ENCODE data around the gene LGALS12. TPM values are rescaled to one million over a fixed set of nuclear protein-coding genes. Genes with fewer than 3 reads are reported as not detected.
A peak's percentile ranks its signal among the peaks of the same experiment; 100 is the strongest.
"Not testable (repeated sequence)": the region's sequence is repeated elsewhere in the genome, so short reads cannot be mapped to it uniquely, and the experiment has no call there.

Gene LGALS12
- total RNA-seq, 2 donors from 2014 or later = 0.59 TPM; not detected in 1

DNA sequence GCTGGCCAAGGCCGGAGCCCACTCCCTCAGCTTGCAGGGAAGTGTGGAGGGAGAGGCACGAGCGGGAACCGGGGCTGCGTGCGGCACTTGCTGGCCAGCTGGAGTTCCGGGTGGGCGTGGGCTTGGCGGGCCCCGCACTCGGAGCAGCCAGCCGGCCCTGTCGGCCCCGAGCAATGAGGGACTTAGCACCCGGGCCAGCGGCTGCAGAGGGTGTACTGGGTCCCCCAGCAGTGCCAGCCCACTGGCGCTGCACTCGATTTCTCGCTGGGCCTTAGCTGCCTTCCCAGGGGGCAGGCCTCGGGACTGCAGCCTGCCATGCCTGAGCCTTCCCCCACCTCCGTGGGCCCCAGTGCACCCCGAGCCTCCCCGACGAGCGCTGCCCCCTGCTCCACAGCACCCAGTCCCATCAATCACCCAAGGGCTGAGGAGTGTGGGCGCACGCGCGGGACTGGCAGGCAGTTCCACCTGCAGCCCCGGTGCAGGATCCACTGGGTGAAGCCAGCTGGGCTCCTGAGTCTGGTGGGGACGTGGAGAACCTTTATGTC is 44.3 kb downstream of the LGALS12 start:
- Mint-ChIP-seq H3K27ac (peak overlapping the region; percentile 97 to 98), H3K4me1 (ENCODE audit: low read depth in 2 of 2) (peaks cover 45 to 46% of the 10 kb centered on the region in 2 donors)
- H3K36me3 Mint-ChIP-seq; H3K9me3 Mint-ChIP-seq; H3K4me3 Mint-ChIP-seq; DNase-seq (ENCODE audit: low spot score); H3K27me3 Mint-ChIP-seq; ATAC-seq: not testable (repeated sequence)

- Mint-ChIP-seq H3K27me3 (no peaks in the 10 kb centered on the region), H3K27ac (peak overlapping the region; percentile 97 to 98), H3K9me3 (no peaks in the 10 kb centered on the region), H3K4me3 (peak overlapping the region; percentile 88), H3K4me1 (ENCODE audit: low read depth in 2 of 2) (peaks cover 51 to 53% of the 10 kb centered on the region in 2 donors), H3K36me3 (peaks cover 7% of the 10 kb centered on the region)
- ATAC-seq (peak in 1 of 2 donors; percentile 57), DNase-seq (ENCODE audit: low spot score) (no peak)
Measured at GRCh38 chr11:63551091-63551888, 45.4 kb downstream of the LGALS12 start.

DNA sequence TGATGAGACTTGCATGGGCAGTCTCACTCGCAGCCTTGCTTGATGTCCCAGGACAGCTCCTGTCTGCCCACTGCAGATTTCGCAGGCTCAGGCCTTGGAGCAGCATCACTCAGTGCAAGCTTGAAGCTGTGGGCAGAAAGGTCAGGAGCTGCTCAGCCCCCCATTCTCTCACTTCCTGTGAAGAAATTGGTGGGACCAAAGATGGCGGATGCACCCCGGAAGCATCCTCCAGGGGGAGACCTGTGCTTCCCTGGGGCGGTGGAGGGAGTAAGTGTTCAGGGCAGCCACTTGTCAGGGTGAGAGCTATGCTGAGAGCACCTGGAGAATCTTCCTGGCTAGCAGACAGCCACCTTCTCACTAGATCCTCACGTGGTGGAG is 46.0 kb downstream of the LGALS12 start:
- H3K4me1 Mint-ChIP-seq (ENCODE audit: low read depth in 2 of 2) = peaks cover 50 to 53% of the 10 kb centered on the region in 2 donors
- H3K36me3 Mint-ChIP-seq = peaks cover 1% of the 10 kb centered on the region
- ATAC-seq = peak; percentile 23 to 64
- peak; percentile 72 for DNase-seq (ENCODE audit: low spot score)
- peak overlapping the region; percentile 97 to 98 for H3K27ac Mint-ChIP-seq
- no peaks in the 10 kb centered on the region for H3K27me3 Mint-ChIP-seq
- H3K9me3 Mint-ChIP-seq = no peaks in the 10 kb centered on the region
- peak overlapping the region; percentile 88 for H3K4me3 Mint-ChIP-seq

- Mint-ChIP-seq H3K4me3 (peak overlapping the region; percentile 88), H3K27me3 (no peaks in the 10 kb centered on the region), H3K36me3 (no peaks in the 10 kb centered on the region), H3K27ac (peak overlapping the region; percentile 97 to 98), H3K4me1 (ENCODE audit: low read depth in 2 of 2) (peaks cover 47 to 53% of the 10 kb centered on the region in 2 donors), H3K9me3 (no peaks in the 10 kb centered on the region)
- no peak for ATAC-seq
- DNase-seq (ENCODE audit: low spot score) = peak; percentile 32
Measured at GRCh38 chr11:63552921-63553320, 47.0 kb downstream of the LGALS12 start.

DNA sequence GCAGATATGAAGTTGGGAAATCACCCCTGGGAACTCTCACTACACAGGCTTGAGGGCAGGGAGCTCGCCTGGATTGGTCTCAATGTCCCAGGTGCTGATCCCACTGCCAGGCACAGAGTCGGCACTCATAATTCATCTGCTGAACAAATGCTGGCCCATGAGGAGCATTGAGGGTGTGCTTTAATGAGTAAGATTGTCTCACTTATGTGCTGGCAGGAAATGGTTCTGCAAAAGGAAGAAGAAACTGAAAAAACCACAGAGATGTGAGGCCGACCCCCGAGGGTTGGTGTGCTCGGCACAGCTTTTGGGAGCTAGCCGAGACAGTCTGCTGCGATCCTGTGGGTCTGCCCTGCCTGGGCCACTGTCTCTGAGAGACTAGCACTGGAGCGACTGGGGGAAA is 47.9 kb downstream of the LGALS12 start:
- Mint-ChIP-seq H3K9me3 (no peaks in the 10 kb centered on the region), H3K27me3 (no peaks in the 10 kb centered on the region), H3K36me3 (no peaks in the 10 kb centered on the region), H3K4me3 (peak overlapping the region; percentile 88), H3K27ac (peak overlapping the region; percentile 97 to 98), H3K4me1 (ENCODE audit: low read depth in 2 of 2) (peaks cover 50 to 53% of the 10 kb centered on the region in 2 donors)
- ATAC-seq (peak; percentile 88 to 93), DNase-seq (ENCODE audit: low spot score) (peak; percentile 80)

GRCh38 chr11:63554877-63555223 is 49.0 kb downstream of the LGALS12 start:
- Mint-ChIP-seq H3K4me3 (peak overlapping the region; percentile 88), H3K9me3 (no peaks in the 10 kb centered on the region), H3K36me3 (no peaks in the 10 kb centered on the region), H3K27ac (peak overlapping the region; percentile 97 to 98), H3K4me1 (ENCODE audit: low read depth in 2 of 2) (peaks cover 48 to 50% of the 10 kb centered on the region in 2 donors), H3K27me3 (no peaks in the 10 kb centered on the region)
- DNase-seq (ENCODE audit: low spot score) (no peak), ATAC-seq (no peak)

DNA sequence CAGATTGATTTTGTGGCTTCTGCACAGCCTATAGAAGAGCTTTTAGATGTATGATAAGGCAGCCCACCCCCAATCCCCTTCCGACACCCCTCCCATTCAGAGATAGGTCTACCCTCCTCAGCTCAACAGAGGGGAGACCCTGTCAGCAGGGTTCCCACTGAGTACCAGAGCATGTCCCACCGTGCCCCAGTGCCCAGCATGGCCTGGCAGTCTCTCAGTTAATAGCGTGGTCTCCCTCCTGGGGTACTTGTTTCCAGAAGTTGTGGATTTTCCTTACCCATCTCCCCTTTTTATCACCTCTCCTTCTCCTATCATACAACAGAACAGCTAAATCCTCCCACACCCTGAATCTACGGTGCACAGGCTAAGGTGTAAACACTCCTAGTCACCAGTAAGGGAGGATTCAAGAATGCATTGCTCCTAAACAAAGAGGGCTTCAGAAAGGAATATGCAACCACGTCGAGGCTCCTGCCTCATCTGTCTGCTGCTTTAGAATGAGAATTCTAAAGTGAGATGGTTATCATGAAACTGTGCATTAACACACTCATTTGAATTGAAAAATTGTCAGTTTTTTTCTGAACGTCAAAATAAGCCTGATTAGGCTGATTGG is 50.6 kb downstream of the LGALS12 start:
- no peaks in the 10 kb centered on the region for H3K36me3 Mint-ChIP-seq
- H3K27me3 Mint-ChIP-seq = no peaks in the 10 kb centered on the region
- DNase-seq (ENCODE audit: low spot score) = no peak
- peak overlapping the region in 1 of 2 donors; percentile 98 for H3K27ac Mint-ChIP-seq
- no peaks in the 10 kb centered on the region for H3K9me3 Mint-ChIP-seq
- ATAC-seq = no peak
- H3K4me1 Mint-ChIP-seq (ENCODE audit: low read depth in 2 of 2) = peaks cover 53 to 54% of the 10 kb centered on the region in 2 donors
- no peak overlapping the region for H3K4me3 Mint-ChIP-seq

DNA sequence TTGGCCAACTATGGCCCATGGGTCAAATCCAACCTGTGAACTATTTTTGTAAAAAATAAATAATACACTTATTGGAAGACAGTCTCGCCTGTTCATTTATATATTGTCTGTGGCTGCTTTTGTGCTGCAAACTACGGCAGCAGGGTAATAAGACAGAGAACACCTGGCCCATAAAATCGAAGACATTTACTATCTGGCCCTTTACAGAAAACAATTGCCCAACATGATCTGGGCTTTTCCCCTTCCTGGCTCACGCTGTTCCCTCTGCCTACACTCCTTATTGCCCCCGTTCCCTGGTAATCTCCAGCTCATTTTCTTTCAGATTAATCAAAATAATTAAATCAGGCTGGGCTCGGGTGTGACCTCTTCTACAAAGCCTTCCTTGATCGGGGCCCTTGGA is 51.7 kb downstream of the LGALS12 start:
- ATAC-seq (no peak), DNase-seq (ENCODE audit: low spot score) (no peak)
- Mint-ChIP-seq H3K4me1 (ENCODE audit: low read depth in 2 of 2) (peaks cover 46 to 49% of the 10 kb centered on the region in 2 donors), H3K27me3 (no peaks in the 10 kb centered on the region), H3K9me3 (no peaks in the 10 kb centered on the region), H3K36me3 (no peaks in the 10 kb centered on the region), H3K27ac (no peak overlapping the region), H3K4me3 (no peak overlapping the region)

GRCh38 chr11:63558459-63559157 is 52.7 kb downstream of the LGALS12 start:
- no peak for DNase-seq (ENCODE audit: low spot score)
- H3K36me3 Mint-ChIP-seq = no peaks in the 10 kb centered on the region
- H3K27ac Mint-ChIP-seq = peak overlapping the region in 1 of 2 donors; percentile 59
- no peak for ATAC-seq
- H3K4me3 Mint-ChIP-seq = no peak overlapping the region
- H3K27me3 Mint-ChIP-seq = no peaks in the 10 kb centered on the region
- H3K9me3 Mint-ChIP-seq = no peaks in the 10 kb centered on the region
- H3K4me1 Mint-ChIP-seq (ENCODE audit: low read depth in 2 of 2) = peaks cover 40 to 43% of the 10 kb centered on the region in 2 donors

DNA sequence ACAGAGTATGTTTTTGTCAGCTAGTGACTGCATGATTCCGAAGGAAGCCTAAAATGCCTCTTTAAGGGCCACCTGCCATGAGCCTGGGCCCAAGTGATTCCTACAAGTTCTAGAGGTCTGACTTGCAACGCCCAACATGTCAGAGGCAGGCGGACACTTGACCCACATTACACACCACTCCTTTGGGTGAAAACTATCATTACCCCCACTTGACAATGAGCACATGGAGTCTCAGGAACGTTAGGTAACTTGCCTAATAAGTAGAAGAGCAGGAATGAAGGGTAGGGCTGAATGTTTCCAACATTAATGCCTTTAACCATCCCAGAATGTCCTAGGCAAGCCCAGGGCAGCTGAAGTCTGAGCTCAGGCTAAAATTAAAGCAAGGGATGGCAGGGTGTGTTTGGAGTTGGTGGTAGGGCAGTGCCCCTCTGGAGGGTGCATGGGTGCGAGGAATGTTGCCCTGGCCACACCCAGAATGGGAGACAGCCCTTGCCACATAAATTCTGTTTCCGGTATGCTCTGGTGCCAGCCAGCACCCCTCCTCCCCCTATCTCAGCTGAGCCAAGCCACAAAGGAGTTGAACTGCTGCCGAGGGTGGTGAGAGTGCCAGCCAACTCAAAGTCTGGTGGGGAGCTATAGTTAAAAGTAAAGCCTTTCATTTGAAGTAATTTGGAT is 54.8 kb downstream of the LGALS12 start:
- ATAC-seq (no peak), DNase-seq (ENCODE audit: low spot score) (no peak)
- H3K4me1 Mint-ChIP-seq (ENCODE audit: low read depth in 2 of 2) = peaks cover 39 to 43% of the 10 kb centered on the region in 2 donors
- no peaks in the 10 kb centered on the region for H3K9me3 Mint-ChIP-seq
- H3K36me3 Mint-ChIP-seq = no peaks in the 10 kb centered on the region
- peak overlapping the region in 1 of 2 donors; percentile 74 for H3K27ac Mint-ChIP-seq
- H3K4me3 Mint-ChIP-seq = no peak overlapping the region
- no peaks in the 10 kb centered on the region for H3K27me3 Mint-ChIP-seq

- no peak for DNase-seq (ENCODE audit: low spot score)
- ATAC-seq = no peak
- Mint-ChIP-seq H3K27ac (peak within 1 kb of the TSS; percentile 13 to 71), H3K4me3 (peak within 1 kb of the TSS; percentile 33), H3K4me1 (ENCODE audit: low read depth in 2 of 2) (peaks cover 52 to 53% of the 10 kb centered on the region in 2 donors), H3K9me3 (no peaks in the 10 kb centered on the region), H3K36me3 (no peaks in the 10 kb centered on the region), H3K27me3 (no peaks in the 10 kb centered on the region)
Measured at GRCh38 chr11:63563201-63564055, 57.5 kb downstream of the LGALS12 start, which contains the start of gene PLAAT2. TSS of gene PLAAT2 (minus strand) at chr11:63563379. CDS start at chr11:63563324, 55 bp downstream.

- ATAC-seq (peak; percentile 69 to 80), DNase-seq (ENCODE audit: low spot score) (peak; percentile 72)
- Mint-ChIP-seq H3K36me3 (no peaks in the 10 kb centered on the region), H3K9me3 (no peaks in the 10 kb centered on the region), H3K4me3 (peak overlapping the region; percentile 33), H3K4me1 (ENCODE audit: low read depth in 2 of 2) (peaks cover 52 to 55% of the 10 kb centered on the region in 2 donors), H3K27ac (peak overlapping the region; percentile 13 to 71), H3K27me3 (no peaks in the 10 kb centered on the region)
Measured at GRCh38 chr11:63564056-63564774, 58.3 kb downstream of the LGALS12 start.
